Stimulated activated CD8-positive, alpha-beta memory T cell treated with anti-CD3 and anti-CD28 coated beads, Interleukin-12 subunit alpha, Interleukin-12 subunit beta, amount 100 ng/mL, for 4 hours (primary cell): ENCODE data around the gene NIBAN1.

Experiments used
- DNase-seq: peaks from one replicate; pipeline ENCODE4 v3.0.0-alpha.2; 2020; ENCODE audit warnings: low read depth

NIBAN1 gene

DNA sequence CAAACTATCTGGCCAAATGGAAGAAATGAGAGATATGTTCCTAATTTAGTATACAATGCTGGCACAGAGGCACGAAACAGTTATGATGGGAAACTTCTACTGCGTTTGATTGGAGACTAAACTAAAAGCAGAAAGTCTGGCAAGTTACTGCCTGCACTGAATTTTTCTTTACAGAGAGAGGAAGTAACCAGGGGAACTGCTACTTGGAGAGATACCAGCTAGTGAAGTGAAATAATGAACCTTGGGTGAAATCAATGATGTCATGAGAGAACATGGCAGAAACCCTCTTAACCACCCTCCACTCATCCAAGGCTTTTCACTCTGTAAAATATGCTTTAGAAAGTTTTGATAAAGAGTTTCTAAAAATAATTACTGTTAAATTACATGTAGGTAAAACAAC, 29.3 kb downstream of the NIBAN1 start:
- no peak for DNase-seq

GRCh38 chr1:184943998-184944397, 30.3 kb downstream of the NIBAN1 start:
- DNase-seq = no peak

DNA sequence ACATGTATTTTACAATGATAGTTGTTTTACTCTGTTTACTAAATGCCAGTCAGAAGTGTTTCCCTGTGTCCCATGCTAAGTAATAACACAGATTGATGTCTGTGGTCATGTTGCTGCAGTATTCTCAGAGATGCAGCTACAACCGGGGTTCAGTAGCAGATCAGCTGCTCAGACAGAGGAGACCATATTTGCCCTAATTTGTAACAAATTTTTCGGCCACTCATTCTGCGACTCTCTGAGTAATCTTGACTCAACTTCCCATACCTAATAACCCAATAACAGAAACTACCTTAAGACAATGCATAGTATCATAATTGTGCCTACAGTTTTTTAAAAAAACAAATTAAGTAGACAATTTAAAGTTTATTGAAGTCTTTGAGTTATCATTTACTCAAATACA, 32.6 kb downstream of the NIBAN1 start:
- DNase-seq = no peak

DNA sequence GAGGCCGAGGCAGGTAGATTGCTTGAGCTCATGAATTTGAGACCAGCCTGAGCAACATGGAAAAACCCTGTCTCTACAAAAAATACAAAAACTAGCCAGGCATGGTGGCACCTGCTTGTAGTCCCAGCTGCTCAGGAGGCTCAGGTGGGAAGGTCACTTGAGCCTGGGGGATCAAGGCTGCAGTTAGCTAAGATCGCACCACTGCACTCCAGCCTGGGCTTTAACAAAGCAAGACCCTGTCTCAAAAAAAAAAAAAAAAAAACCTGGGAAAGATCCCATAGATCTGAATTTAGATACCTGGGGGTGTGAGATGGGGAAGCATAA, 32.9 kb downstream of the NIBAN1 start:
- no peak for DNase-seq

- no peak for DNase-seq
These were observed 33.5 kb downstream of the NIBAN1 start for GRCh38 chr1:184940694-184941409.

- DNase-seq = no peak
These were observed 34.1 kb downstream of the NIBAN1 start for GRCh38 chr1:184940226-184940625.

GRCh38 chr1:184937729-184938128, 36.6 kb downstream of the NIBAN1 start:
- DNase-seq = no peak

DNA sequence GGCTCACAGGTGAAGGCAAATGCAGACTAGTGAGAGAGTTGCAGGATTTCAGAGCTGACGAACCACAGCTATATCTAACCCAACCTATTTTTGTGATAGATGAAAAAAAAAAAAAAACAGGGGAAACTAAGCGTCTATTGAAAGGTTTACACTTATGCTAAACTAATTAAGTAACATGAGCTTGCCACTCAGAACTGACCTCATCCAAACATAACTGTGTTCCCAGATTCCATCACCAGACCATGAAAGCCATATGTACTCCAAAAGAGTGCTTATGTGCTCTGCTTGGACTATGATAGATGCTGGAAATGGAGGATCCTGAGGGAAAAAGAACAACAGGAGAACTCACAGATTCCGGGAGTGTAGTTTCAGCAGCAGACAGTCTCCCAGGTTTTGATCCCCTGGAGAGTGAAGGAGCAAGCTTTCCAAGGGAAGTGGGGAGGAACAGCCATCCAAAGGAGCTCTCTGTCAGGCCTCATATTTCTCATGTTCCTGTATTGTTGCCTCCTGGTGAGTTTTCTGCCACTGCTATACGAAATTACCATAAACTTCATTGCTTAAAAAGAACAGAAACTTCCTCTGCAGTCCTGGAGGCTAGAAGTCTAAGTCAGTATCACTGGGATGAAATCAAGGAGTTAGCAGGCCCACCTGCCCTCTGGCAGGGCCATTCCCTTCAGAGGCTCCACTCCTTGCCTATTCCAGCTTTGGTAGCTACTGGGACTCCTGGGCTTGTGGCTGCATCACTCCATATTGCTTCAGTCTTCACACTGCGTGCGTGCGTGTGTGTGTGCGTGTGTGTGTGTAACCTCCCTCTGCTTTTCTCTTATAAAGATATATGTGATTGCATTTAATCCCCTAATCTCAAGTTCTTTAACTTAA, 38.1 kb downstream of the NIBAN1 start:
- no peak for DNase-seq

DNA sequence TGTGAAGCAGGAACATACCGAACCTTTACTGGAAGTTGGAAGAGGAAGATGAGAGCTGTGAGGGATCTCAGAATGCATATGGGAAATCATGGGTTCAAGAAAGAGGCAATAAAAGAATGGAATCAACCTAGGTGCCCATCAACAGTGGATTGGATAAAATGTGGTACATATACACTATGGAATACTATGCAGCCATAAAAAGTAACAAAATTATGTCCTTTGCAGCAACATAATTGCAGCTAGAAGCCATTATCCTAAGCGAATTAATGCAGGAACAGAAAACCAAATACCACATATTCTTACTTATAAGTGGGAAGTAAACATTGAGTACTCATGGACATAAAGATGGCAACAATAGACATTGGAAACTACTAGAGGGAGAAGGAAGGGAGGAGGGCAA, 40.4 kb downstream of the NIBAN1 start:
- DNase-seq = no peak

- no peak for DNase-seq
These were observed 42.0 kb downstream of the NIBAN1 start for GRCh38 chr1:184932319-184932718.

GRCh38 chr1:184931566-184931965, 42.7 kb downstream of the NIBAN1 start:
- DNase-seq = no peak

DNA sequence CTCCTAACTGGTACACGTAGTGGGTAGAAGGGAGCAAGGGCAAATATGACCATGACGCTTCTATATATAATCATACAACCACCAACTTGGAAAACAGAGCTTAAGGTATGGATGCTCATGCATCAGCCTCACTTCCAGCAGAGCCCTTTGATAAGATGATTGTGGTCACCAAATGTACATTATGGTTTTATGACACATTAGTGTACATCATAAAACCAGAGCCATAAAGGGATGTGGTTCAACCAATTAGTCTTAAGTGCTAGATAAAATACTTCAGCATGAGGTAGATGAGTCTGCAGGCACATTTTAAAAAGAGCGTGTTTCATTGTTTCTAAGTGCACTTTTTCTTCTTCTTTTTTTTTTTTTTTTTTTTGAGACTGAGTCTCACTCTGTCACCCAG, 43.7 kb downstream of the NIBAN1 start:
- no peak for DNase-seq

- DNase-seq = no peak
These were observed 44.1 kb downstream of the NIBAN1 start for GRCh38 chr1:184930232-184930631.

- DNase-seq = no peak
These were observed 44.6 kb downstream of the NIBAN1 start for GRCh38 chr1:184929711-184930202.

- no peak for DNase-seq
These were observed 45.9 kb downstream of the NIBAN1 start for GRCh38 chr1:184928394-184928793.
